ENCODE measurements around the gene CDK4. TPM values are rescaled to one million over a fixed set of nuclear protein-coding genes. Genes with fewer than 3 reads are reported as not detected.

The CDK4 gene
- total and polyA plus RNA-seq, 2 of the 4 experiments (the other 2 are of a cell fraction), result 261 to 297 TPM

- dilution Hi-C loops (cut with HindIII; ENCODE audit: low sequenced_read_pairs, unreplicated experiment) (no loop called here), intact Hi-C loops (cut with micrococcal nuclease) (no loop called here), in situ Hi-C loops (cut with MboI; ENCODE audit: low sequenced_read_pairs) (loop anchor here (10.0 kb wide), 1 partner anchor 147 kb away; no protein-coding TSS in a partner anchor)
- Histone ChIP-seq H3K9ac (ENCODE audit: low read depth, low read length) (no peak overlapping the region), H3K36me3 (ENCODE audit: control insufficient read depth, insufficient read depth, low read length) (peaks cover 6% of the 10 kb centered on the region; the same call in 1 of the 2 replicates), H3K14ac (replicated peaks; ENCODE audit: low read depth, low read length) (no peak overlapping the region), H3K9me3 (ENCODE audit: control insufficient read depth, insufficient read depth, low read length) (no peaks in the 10 kb centered on the region), H4K91ac (ENCODE audit: insufficient read depth, low read depth, low read length) (no peak overlapping the region), H2BK15ac (ENCODE audit: low read depth, low read length) (no peak overlapping the region), H3K4me3 (ENCODE audit: insufficient read depth, low read depth, low read length) (no peak overlapping the region), H3K4me1 (ENCODE audit: control insufficient read depth, insufficient read depth, low read length) (0 out of 2 replicates have a peak, but pooled peaks cover 4% of the 10 kb centered on the region), H3K27me3 (ENCODE audit: control insufficient read depth, insufficient read depth, low read length) (peaks cover 54% of the 10 kb centered on the region), H4K20me1 (ENCODE audit: insufficient read depth, low read length) (peaks cover 16% of the 10 kb centered on the region; the same call in 1 of the 2 replicates), H4K8ac (ENCODE audit: low read depth in 2 of 2, low read length in 2 of 2) (no peak overlapping the region), H2AFZ (replicated peaks; ENCODE audit: low read length, poor library complexity) (no peak overlapping the region), H3K23ac (ENCODE audit: low read depth, low read length) (no peak overlapping the region), H2AK9ac (replicated peaks; ENCODE audit: low read depth, low read length, poor library complexity) (no peak overlapping the region), H3K4ac (ENCODE audit: low read depth, low read length) (no peak overlapping the region), H3K4me2 (ENCODE audit: low read depth, low read length) (no peak overlapping the region), H2BK120ac (ENCODE audit: low read depth, low read length) (no peak overlapping the region), H2AK5ac (ENCODE audit: low read depth, low read length) (no peak overlapping the region), H3K27ac (ENCODE audit: insufficient read depth, low read length) (no peak overlapping the region), H4K5ac (ENCODE audit: low read depth, low read length) (no peak overlapping the region), H3K18ac (ENCODE audit: low read depth, low read length) (no peak overlapping the region), H2BK20ac (ENCODE audit: low read depth, low read length) (no peak overlapping the region), H2BK5ac (ENCODE audit: low read depth, low read length, poor library complexity, severe bottlenecking) (no peak overlapping the region), H3K79me1 (ENCODE audit: low read depth in 1 of 2, low read length in 2 of 2) (peaks cover 0 to 11% of the 10 kb centered on the region in 2 experiments; a peak in 1 of 4 replicates), H3K9me1 (ENCODE audit: insufficient read depth, low read length) (0 out of 2 replicates have a peak, but pooled peaks cover 6% of the 10 kb centered on the region), H3K56ac (ENCODE audit: extremely low read depth, insufficient read depth, low read length) (no peak overlapping the region)
- TF ChIP-seq RFX5 (IDR thresholded peaks at IDR 0.05; ENCODE audit: low read depth, low read length) (no peak), USF2 (IDR thresholded peaks at IDR 0.05; ENCODE audit: low read depth, low read length) (no peak), RAD21 (IDR thresholded peaks at IDR 0.05; ENCODE audit: low read length) (no peak), MAZ (IDR thresholded peaks at IDR 0.05; ENCODE audit: borderline replicate concordance, low read depth, low read length) (no peak), SMC3 (IDR thresholded peaks at IDR 0.05; ENCODE audit: low read depth, low read length) (no peak)
- 76% methylated on average over 4 of the region's 19 CpGs; no CpG with 5 or more reads in 1 of the 2 experiments for WGBS, 2 experiments (ENCODE audit: extremely low coverage in 2 of 2, insufficient read length in 1 of 2)
- DNase-seq (no peak), ATAC-seq (ENCODE audit: low read depth) (no peak)
- ChIA-PET CTCF (no interaction called here), POLR2A (ENCODE audit: unreplicated experiment) (no interaction called here)
- BruUV-seq (replicated peaks), result no TSS peak
Observed at GRCh38 chr12:57731411-57732080, 20.6 kb downstream of the CDK4 start.

Data from IMR-90 (cell line).